HG02973 (cell line): ENCODE measurements around the gene MST1.

ENCODE experiments used
- ATAC-seq: cut with Tn5 transposase; IDR thresholded peaks from one replicate; pipeline ENCODE4 v1.9.1; 2021; ENCODE audit warnings: moderate library complexity; ENCODE audit not compliant: unreplicated experiment

Gene MST1

DNA sequence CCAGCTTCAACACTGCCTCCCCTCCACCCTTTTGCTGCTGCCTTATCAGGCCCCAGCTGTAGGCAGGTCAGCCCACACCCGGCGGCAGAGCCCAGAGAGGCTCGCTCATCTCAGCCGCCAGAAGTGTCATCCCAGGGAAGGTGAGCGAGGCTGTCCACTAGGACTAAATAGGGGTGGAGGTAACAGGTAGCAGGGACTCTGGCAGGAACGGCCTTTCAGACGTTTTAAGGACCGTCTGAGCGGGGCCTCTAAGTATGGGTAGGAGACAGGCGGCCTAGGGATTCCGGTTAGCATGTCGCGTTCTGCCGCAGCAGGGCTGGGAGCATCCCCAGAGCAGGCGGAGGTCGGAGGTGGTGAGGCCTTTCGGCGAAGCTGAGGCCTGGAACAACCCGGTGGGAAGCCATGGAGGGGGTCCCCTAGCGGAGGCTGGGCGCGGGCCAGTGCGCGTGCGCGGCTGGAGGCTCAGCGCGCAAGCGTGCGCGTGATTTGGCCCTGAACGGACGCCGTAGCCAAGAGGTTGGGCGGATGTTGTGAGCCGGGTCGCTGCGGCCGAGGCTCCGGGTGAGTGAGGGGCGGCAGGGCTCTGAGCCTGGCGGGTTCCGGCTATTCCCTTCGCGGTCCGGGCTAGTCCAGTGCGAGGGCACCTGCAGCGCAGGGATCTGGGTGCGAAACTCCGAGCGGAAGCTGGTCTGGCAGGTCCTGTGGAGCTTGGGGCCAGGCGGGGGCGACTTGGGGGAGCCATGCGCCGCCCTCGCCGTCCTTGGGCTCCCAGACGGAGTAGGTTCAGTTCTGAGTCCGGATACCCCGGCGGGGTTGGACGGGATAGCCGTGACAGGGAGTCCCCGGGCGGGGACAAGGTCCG, at the start of gene MST1, which contains the start of gene RNF123:
TSS of gene MST1 (minus strand) at position 429 of the 862 bp plus-strand sequence. CDS start 783 bp downstream, outside the sequence.
TSS of gene RNF123 (plus strand) at position 512 of the 862 bp plus-strand sequence. CDS start 1,609 bp downstream, outside the sequence.
- ATAC-seq, result peak; percentile 52

DNA sequence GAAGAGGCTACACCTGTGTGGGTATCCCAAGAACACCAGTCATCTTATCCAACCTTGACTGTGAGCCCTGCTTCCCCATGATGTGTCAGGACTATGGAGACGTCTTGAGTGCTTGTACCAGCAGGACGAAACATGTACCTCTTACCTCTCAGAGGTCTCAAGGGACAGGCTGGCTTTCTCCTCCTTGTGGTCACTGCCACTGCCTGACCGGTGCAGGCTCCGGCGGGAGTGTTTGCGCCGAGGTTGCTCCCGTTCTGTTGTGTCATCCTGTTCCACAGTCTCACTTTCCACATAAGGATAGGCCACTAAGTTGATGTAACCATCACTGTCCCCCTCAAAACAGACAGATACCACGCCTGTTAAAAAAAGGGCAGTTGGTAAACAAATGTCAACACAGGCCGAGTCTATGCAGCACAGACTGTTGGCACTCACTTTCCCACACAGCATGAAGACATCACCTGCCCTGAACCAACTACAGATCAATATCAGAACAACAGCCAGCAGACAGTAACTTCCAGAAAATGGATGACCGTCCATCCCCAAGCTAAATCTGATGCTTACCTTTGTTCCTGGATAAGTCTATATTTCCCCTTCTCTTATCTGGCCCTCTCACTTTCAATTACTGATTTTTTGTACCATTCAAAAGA, 48.9 kb upstream of the MST1 start:
- no peak for ATAC-seq

DNA sequence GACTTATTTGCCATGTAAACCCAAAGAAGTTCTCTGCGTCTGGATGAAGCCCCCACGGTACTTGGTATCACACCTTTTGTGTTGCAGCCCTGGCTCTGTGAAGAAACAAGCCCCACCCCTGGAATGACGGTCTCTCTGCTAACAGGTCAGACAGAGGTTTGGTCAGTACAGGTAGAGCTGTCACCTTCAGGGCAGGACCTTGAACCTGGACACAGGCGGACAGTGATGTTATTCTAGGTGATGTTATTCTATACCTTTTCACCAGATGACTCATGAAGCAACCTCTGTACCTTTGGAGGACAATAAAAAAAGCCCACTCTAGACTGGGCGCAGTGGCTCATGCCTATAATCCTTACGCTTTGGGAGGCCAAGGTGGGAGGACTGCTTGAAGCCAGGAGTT, 45.5 kb upstream of the MST1 start:
- no peak for ATAC-seq

DNA sequence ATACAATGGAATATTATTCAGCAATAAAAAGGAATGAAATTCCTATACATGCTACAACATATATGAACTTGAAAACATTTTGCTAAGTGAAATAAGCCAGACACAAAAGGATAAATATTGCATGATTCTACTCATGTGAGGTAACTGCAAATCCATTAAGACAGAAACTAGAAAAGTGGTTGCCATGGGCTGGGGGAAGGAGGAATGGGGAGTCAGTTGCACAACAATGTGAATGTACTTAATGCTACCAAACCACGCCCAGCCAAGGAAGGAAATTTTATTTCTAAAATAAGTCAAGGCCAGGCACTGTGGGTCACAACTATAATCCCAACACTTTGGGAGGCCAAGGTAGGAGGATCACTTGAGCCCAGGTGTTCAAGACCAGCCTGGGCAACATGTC, 44.3 kb upstream of the MST1 start:
- no peak for ATAC-seq

DNA sequence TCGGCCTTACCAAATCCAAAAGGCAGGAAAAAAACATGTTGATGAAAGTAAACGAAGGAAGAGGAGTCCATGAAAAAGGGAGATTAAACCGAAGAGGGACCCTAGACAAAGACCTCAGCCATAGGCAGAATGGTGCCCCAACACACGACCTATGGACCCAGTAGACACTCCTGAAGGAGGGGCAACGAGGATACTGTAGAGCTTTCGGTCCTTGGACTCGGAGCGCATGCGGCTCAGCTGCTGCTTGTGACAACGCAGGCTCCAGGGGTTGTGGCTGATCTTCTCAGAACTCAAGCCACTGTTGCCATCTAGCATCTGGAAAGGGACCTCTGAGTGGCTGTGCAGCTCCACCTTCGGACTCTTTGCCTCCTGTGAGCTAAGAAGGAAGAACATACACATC, 43.3 kb upstream of the MST1 start:
- ATAC-seq, result no peak

DNA sequence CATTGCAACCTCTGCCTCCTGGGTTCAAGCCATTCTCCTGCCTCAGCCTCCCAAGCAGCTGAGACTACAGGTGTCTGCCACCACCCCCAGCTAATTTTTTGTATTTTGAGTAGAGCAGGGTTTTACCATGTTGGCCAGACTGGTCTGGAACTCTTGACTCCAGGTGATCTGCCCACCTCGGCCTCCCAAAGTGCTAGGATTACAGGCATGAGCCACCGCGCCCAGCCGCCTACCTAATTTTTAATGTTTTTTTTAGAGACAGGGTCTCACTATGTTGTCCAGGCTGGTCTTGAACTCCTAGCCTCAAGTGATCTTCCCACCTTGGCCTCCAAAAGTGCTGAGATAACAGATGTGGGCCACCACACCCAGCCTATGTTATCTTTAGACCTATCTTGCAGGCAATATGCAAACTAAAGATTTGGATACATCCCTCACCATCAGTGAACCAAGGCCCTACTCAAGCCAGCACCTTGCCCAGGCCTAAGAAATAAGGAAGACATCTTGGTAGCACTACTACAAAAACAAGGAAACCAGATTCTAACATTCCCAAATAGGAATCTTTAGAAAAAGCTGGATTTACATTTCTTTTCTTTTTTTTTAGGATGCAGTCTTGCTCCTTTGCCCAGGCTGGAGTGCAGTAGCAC, 40.8 kb upstream of the MST1 start:
- ATAC-seq, result no peak

DNA sequence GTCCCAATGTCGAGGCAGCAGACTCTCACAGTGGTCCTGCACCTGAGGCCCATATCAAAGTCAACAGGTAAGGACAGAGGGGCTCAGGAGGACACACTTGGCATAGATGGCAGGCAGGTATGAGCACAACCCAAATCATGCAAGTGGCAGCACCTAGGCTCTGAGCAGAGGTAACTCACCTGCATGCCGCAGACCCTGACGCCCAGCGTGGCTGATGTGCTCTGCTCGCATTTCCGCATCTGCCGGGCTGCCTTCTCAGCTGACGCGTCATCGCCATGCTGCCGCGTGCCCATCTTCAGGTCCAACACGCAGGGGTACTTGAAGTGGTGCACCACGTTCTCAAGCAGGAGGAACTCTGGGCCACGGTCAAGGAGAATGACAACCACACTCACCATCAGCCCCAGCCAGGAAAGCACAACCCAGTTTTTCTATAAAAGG, 38.7 kb upstream of the MST1 start:
- ATAC-seq, result no peak

DNA sequence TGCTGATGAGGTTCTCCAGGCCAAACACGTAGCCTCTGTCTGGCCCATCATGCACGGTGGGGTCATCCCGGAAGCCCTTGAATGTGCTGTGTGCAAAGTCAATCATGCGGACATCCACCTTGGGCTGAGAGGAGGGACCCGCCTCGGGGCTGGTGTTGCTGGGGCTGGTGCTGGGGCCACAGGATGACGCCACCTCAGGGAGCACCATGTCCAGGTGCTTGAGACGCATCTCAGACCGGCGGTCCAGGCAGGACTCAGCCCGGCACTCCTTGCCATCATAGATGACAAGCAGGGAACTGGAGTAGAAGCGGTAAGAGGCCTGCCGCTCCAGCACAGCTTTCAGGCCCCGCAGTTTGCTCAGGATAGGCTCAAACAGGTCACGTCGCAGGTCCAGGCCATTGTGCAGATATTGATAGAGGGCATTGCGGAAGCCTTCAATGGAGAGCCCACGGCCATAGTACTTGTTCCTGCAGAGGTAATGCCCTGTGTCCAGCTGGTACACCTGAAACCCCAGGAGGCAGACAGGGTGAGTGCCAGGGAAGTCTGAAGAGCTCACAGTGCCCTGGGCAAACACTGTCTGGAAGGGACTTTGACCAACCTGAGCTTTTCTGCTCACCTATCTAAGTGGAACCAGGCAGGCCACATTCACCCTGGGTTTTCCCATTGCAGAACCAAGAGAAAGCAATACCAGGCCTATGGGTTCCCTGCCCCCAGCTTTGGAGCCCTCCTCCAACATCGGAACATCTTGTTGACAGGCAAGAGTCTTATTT, 38.1 kb upstream of the MST1 start:
- ATAC-seq, result no peak

DNA sequence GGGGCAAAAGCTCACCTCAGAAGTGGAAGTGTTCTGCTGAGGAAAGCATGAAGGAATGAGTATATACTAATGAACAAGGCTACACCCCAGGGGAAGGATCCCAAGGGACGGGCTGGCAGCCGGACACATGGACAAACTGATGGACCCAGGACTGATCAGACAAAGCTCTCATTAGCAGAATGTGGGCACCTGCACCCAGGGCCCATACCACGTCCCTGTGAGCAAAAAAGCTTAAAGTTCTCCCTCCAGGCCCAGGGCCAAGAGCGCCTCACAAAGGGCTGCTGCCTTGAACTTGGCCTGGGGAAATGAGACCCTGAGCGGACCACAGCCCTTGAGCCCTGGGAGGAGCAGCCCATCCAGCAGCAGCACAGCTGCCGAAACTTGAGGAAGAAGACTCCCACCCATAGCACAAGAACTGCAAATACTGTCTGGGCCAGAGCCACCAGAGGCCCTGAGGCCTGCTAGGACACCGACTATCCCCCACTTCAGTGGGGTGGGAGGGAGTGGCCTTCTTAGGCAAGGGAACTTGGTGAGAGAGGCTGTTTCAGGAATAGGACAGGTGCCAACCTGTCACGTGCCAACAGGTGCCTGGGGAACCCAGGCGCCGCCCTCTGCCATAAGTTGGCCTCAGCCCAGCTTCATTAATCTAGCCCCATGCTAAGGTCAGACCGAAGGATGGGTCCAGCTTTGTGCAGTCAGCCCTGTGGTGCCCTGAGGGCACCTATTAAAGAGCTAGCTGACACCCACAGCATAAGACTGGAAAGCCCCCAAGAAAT, 36.8 kb upstream of the MST1 start:
- no peak for ATAC-seq

DNA sequence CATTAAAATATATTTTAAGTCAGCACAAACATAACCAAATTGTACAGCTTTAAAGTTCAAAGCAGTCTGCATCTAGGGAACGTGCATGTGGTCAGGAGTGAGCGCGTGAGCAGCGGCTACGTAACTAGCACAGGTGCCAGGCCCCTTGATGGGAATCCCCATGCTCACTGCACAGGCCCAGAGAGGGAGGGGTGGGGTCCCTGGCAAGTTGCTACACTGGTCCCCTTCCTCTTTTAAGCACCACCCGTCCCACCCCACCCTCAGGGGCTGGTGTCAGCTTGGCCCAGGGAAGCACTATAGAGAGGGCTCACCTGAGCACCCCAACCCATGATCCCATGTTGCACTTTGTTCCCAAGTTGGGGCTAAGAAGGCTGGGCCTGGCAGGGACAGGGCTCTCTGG, 35.3 kb upstream of the MST1 start:
- no peak for ATAC-seq

DNA sequence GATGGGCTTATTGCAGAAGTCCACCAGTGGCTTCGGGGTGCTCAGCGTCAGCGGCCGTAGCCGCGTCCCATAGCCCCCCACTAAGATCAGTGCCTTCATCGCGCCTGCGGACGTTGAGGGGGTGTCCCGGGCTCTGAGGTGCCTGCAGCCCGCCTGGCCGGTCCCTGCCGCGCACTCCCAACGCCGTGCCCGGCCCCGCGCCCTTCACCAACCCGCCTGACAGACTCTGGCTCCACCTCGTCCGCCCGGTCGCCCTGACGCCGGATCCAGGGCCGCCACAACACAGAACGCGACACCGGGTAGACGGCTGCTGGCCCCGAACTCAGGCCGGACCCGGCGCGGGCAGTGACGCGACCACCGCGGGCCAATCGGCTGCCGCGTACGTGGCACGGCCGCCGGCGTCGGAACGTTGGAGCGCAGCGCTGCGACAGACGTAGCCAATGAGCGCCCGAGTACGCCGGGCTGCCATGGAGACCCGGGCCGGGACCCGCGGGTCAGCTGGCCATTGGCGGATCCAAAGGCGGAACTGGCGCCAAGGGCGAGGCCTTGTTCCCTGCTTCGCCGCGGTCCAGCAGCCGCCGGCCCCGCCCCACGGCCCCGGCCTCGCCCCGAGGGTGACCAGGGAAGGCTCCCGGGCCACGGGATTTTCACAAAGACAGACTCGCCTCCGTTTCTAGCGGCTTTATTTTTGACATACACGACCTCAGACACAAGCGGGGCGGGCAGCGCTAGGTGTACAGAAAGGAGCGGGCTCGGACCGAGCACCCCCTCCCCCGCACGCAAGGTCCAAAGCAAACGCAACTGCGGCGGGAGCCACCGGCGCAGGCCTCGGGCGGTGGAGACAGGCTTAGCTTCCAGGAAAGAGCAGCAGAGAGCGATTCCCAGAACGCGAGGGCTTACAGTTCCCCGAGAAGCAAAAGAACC, 34.6 kb upstream of the MST1 start, which contains the start of gene GMPPB:
TSS of gene GMPPB (minus strand) at position 324 of the 924 bp plus-strand sequence. CDS start at position 99, 225 bp downstream.
- ATAC-seq, result peak; percentile 75

DNA sequence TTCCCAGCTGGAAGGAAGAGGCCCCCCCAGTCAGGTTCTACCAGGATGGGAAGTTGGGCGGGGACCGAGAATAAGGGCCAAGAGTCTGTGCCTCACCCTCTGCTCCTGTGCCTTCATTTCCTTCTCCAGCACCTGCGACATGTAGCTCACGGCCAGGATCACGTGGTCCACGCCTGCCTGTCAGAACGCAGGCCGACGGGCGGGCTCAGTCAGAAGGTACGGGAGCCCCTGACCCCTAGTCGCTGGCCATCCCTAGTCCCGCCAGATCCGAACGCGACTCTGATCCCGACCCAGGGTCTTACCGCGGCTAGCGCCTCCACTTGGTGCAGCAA, 34.0 kb upstream of the MST1 start:
- no peak for ATAC-seq

DNA sequence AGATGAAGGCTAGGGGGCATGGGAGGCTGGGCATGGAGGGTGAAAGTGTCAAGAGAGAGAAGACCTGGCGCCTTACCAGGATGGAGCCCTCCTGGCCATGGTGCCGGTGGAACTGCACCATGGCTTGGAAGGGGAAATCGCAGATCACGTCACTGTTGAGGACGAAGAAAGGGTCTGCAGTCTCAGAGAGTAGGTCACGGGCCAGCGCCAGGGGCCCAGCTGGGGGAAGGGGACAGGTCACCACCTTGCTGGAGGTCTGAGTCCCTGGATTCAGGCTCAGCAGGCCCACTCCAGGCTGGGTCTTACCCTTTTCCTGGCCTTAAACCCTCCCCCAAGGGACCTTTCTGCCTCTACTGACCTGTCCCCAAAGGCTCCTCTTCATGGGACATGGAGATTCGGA, 33.6 kb upstream of the MST1 start:
- ATAC-seq, result no peak

DNA sequence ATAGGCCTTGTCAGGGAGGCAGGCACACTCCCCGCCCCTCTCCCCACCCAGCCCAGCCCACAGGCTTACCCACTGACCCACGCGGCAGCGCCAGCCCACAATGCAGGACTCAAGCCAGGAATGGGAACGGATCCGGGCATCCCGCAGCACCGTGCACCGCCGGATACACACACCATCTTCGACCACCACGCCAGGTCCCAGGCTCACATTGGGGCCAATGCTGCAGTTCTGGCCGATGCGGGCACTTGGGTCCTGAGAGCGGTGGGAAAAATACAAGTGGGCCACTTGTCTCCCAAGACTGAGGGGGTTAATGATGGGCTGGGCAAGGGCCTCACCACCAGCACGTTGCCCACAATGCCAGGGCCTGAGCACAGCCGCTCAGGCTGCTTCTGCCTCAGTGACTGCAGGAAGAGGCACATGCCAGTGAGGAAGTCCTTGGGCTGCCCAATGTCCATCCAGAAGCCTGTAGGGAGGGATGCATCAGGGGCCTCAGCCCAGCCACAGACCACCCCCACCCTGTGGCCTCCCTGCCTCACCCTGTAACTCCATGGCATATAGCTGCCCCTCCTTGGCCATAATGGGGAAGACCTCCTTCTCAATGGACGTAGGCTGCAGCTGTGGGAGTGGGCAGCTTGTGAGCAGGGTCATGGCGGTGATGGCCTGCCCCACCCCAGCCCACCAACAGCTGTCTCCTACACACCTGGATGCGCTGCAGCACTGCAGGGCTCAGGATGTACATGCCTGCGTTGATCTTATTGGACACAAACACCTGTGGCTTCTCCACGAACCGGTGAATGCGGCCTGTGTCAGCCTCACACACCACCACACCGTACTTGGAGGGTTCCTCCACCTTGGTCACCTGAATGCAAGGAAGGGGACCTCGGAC, 32.9 kb upstream of the MST1 start:
- ATAC-seq, result no peak

DNA sequence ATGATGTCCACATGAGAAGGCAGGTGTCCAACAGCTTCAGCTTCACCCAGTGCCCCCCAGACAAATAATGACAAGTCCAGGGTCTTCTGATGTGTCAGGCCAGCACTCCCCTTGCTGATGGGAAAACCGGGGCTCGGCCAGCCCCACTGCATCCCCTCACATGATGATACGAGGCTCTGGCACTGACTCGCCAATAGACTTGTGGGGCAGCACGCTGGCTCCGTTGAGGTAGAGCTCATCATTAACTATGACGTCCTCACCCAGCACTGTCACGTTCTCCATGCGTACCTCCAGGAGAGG, 32.3 kb upstream of the MST1 start:
- no peak for ATAC-seq

DNA sequence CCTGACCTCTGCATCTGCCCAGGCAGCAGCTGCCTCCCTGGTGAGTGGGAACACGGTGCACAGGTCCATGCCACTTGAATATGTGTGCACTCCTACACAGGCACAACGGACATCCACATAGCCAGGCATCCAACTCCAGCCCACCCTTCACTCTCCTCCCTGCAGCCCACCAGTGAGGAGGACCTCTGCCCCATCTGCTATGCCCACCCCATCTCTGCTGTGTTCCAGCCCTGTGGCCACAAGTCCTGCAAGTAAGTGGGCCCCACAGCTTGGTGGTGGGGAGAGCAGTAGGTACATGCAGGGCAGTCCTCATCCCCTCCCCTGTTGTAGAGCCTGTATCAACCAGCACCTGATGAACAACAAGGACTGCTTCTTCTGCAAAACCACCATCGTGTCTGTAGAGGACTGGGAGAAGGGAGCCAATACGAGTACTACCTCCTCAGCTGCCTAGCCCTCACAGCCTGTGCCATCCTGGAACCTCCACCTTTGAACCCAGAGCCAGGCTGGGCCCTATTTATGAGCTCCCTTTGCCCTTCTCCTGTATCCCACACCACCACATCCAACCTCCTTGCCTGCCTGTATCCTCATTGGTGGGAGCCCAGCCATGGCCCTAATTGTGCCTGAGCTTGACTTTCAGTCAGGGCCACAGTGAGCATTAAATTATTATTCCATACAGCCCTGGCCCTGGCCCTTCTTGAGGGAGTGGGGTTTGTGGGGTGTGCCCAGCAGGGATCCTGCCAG, 31.8 kb upstream of the MST1 start:
- ATAC-seq, result no peak

DNA sequence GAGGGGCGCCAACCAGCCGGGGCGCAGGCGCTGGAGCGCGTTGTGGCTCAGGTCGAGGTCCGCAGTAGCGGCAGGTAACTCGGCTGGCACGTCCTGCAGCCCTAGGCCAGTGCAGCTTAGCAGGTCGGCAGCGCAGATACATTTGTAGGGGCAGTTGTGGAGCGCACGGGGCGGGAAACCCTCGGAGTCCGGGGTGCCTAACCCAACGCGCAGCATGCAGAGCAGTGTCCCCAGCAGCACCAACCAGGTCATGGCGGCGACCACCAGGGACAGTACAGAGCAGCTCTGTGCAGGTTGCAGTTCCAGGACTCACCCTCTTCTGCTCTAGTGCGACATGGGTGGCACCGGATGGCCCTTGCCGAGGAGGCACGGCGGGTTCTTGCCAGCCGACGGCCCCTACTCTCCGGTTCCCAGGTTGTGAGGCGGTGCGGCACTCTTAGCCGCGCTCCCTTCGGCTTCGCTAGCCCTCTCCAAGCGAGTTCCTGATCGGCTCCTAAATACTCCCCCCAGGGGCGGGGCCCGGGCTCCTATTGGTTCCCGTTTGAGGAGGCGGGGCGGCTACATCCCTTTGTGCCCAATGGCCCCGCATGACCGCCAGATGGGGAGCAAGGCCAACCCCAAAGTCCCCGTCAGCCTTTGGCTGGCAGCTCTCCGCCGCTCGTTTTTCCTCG, 30.1 kb upstream of the MST1 start, which contains the start of gene AMIGO3:
TSS of gene AMIGO3 (minus strand) at position 471 of the 671 bp plus-strand sequence. CDS start at position 252, 219 bp downstream.
- peak; percentile 46 for ATAC-seq
